ENCODE data around the gene MRPS25. TPM values are rescaled to one million over a fixed set of nuclear protein-coding genes. Genes with fewer than 3 reads are reported as not detected.

The MRPS25 gene
- total and polyA plus RNA-seq, 9 of the 15 experiments (the other 6 are each of a cell fraction or from before 2014, with no cell fraction given), result 34.3 to 129 (median 78.2) TPM

DNA sequence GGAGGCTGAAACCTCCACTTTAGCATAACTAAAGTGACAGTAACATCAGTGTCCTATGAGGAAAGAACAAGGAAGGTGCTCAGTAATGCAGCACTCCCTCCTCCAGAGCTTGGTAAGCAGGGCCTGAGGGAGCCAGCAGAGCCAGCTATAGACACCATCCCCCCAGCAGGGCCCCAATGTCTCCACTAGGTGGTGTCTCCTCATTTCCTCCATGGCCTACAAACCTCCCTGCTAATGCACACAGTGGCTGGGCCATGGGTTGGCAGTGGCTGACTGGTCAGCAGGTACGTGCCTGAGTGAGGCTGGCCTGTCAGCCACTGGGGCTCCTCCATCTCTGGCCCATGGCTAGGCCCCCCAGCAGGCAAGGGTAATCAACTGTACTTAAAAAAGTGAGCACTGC lies 13.6 kb downstream of the MRPS25 start (continued):
- TF ChIP-seq, protein P1, sequence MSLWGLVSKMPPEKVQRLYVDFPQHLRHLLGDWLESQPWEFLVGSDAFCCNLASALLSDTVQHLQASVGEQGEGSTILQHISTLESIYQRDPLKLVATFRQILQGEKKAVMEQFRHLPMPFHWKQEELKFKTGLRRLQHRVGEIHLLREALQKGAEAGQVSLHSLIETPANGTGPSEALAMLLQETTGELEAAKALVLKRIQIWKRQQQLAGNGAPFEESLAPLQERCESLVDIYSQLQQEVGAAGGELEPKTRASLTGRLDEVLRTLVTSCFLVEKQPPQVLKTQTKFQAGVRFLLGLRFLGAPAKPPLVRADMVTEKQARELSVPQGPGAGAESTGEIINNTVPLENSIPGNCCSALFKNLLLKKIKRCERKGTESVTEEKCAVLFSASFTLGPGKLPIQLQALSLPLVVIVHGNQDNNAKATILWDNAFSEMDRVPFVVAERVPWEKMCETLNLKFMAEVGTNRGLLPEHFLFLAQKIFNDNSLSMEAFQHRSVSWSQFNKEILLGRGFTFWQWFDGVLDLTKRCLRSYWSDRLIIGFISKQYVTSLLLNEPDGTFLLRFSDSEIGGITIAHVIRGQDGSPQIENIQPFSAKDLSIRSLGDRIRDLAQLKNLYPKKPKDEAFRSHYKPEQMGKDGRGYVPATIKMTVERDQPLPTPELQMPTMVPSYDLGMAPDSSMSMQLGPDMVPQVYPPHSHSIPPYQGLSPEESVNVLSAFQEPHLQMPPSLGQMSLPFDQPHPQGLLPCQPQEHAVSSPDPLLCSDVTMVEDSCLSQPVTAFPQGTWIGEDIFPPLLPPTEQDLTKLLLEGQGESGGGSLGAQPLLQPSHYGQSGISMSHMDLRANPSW (CRISPR knock-in tag; IDR thresholded peaks at IDR 0.05), result no peak
- TF ChIP-seq CREM (IDR thresholded peaks at IDR 0.05; ENCODE audit: low read depth), result 0 out of 2 replicates have a peak, but pooled peaks have one; percentile 16
- TF ChIP-seq, protein P2, sequence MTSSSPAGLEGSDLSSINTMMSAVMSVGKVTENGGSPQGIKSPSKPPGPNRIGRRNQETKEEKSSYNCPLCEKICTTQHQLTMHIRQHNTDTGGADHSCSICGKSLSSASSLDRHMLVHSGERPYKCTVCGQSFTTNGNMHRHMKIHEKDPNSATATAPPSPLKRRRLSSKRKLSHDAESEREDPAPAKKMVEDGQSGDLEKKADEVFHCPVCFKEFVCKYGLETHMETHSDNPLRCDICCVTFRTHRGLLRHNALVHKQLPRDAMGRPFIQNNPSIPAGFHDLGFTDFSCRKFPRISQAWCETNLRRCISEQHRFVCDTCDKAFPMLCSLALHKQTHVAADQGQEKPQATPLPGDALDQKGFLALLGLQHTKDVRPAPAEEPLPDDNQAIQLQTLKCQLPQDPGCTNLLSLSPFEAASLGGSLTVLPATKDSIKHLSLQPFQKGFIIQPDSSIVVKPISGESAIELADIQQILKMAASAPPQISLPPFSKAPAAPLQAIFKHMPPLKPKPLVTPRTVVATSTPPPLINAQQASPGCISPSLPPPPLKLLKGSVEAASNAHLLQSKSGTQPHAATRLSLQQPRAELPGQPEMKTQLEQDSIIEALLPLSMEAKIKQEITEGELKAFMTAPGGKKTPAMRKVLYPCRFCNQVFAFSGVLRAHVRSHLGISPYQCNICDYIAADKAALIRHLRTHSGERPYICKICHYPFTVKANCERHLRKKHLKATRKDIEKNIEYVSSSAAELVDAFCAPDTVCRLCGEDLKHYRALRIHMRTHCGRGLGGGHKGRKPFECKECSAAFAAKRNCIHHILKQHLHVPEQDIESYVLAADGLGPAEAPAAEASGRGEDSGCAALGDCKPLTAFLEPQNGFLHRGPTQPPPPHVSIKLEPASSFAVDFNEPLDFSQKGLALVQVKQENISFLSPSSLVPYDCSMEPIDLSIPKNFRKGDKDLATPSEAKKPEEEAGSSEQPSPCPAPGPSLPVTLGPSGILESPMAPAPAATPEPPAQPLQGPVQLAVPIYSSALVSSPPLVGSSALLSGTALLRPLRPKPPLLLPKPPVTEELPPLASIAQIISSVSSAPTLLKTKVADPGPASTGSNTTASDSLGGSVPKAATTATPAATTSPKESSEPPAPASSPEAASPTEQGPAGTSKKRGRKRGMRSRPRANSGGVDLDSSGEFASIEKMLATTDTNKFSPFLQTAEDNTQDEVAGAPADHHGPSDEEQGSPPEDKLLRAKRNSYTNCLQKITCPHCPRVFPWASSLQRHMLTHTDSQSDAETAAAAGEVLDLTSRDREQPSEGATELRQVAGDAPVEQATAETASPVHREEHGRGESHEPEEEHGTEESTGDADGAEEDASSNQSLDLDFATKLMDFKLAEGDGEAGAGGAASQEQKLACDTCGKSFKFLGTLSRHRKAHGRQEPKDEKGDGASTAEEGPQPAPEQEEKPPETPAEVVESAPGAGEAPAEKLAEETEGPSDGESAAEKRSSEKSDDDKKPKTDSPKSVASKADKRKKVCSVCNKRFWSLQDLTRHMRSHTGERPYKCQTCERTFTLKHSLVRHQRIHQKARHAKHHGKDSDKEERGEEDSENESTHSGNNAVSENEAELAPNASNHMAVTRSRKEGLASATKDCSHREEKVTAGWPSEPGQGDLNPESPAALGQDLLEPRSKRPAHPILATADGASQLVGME (CRISPR knock-in tag; IDR thresholded peaks at IDR 0.05), result no peak
- TF ChIP-seq ELF1 (tag; IDR thresholded peaks at IDR 0.05), result no peak
- no peak for TF ChIP-seq RHOXF2B (CRISPR knock-in tag; conservative IDR thresholded peaks at IDR 0.05)
- TF ChIP-seq, protein P3, sequence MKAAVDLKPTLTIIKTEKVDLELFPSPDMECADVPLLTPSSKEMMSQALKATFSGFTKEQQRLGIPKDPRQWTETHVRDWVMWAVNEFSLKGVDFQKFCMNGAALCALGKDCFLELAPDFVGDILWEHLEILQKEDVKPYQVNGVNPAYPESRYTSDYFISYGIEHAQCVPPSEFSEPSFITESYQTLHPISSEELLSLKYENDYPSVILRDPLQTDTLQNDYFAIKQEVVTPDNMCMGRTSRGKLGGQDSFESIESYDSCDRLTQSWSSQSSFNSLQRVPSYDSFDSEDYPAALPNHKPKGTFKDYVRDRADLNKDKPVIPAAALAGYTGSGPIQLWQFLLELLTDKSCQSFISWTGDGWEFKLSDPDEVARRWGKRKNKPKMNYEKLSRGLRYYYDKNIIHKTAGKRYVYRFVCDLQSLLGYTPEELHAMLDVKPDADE (conservative IDR thresholded peaks at IDR 0.05; ENCODE audit: control insufficient read depth, low read depth, low read length), result no peak
- TF ChIP-seq, protein P4, sequence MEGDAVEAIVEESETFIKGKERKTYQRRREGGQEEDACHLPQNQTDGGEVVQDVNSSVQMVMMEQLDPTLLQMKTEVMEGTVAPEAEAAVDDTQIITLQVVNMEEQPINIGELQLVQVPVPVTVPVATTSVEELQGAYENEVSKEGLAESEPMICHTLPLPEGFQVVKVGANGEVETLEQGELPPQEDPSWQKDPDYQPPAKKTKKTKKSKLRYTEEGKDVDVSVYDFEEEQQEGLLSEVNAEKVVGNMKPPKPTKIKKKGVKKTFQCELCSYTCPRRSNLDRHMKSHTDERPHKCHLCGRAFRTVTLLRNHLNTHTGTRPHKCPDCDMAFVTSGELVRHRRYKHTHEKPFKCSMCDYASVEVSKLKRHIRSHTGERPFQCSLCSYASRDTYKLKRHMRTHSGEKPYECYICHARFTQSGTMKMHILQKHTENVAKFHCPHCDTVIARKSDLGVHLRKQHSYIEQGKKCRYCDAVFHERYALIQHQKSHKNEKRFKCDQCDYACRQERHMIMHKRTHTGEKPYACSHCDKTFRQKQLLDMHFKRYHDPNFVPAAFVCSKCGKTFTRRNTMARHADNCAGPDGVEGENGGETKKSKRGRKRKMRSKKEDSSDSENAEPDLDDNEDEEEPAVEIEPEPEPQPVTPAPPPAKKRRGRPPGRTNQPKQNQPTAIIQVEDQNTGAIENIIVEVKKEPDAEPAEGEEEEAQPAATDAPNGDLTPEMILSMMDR (IDR thresholded peaks at IDR 0.05 in 2 of 3, conservative IDR thresholded peaks at IDR 0.05 in 1 of 3; ENCODE audit: insufficient read depth in 2 of 3, low read depth in 1 of 3, low read length in 3 of 3), result peak; percentile 76 to 90 (median 77)
- TF ChIP-seq RAD51 (IDR thresholded peaks at IDR 0.05; ENCODE audit: borderline replicate concordance, low read depth), result no peak
- no peak for TF ChIP-seq PCBP1 (IDR thresholded peaks at IDR 0.05; ENCODE audit: low read depth, low read length, poor library complexity, severe bottlenecking)
- 0 out of 2 replicates have a peak, but pooled peaks have one; percentile 10 for TF ChIP-seq TEAD4 (IDR thresholded peaks at IDR 0.05; ENCODE audit: low read length)
- no peak for TF ChIP-seq TEAD4 (CRISPR knock-in tag; IDR thresholded peaks at IDR 0.05; ENCODE audit: borderline replicate concordance)
- TF ChIP-seq ZNF143 (CRISPR knock-in tag; IDR thresholded peaks at IDR 0.05), result no peak
- TF ChIP-seq CXXC5 (CRISPR knock-in tag; IDR thresholded peaks at IDR 0.05), result no peak
- TF ChIP-seq POLR2AphosphoS2 (IDR thresholded peaks at IDR 0.05; ENCODE audit: low read length), result peak; percentile 35; the same call in 1 of the 2 replicates
- no peak for TF ChIP-seq SP2 (IDR thresholded peaks at IDR 0.05; ENCODE audit: extremely low read depth, low read depth, low read length, poor library complexity, severe bottlenecking)

Data from K562 (cell line).